GM19372 (cell line): ENCODE measurements around the gene C2CD5.
"Not testable (repeated sequence)": the region's sequence is repeated elsewhere in the genome, so short reads cannot be mapped to it uniquely, and the experiment has no call there.

Source experiments
- ATAC-seq: cut with Tn5 transposase; IDR thresholded peaks from one replicate; pipeline ENCODE4 v1.9.1; 2021; ENCODE audit warnings: mild to moderate bottlenecking, low read depth, moderate library complexity; ENCODE audit not compliant: unreplicated experiment

Gene C2CD5

DNA sequence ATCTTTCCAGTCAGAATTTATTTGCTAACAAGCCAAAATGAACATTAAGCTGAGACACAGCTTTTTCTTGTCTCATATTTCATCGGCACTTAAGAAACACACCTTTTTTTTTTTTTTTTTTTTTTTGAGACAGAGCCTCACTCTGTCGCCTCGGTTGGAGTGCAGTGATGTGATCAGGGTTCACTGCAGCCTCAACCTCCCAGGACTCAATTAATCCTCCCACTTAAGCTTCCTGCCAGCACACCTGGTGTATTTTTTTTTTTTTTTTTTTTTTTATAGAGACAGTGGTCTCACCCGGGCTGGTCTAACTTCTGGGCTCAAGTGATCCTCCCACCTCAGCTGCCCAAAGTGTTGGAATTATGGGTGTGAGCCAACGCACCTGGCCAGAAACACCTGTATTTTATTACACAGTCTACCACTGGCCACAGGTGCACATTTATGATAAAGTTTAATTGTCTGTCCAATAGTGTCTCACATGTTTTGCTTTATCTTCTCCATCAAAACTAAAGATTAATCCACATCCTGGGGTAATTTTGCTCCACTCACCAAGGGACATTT, 62.7 kb downstream of the C2CD5 start:
- ATAC-seq, result no peak

DNA sequence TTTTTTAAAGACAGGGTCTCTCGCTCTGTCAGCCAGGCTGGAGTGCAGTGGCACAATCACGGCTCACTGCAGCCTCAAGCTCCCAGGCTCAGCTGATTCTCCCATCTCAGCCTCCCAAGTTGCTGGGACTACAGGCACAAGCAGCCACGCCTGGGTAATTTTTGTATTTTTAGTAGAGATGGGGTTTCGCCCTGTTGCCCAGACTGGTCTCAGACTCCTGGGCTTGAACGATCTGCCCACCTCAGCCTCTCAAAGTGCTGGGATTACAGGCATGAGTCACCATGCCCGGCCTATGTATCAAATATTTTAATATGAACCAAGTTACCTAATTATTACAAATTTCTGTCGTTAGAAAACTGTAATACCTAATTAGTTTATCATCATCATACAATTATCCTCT, 63.5 kb downstream of the C2CD5 start:
- ATAC-seq, result not testable (repeated sequence)

DNA sequence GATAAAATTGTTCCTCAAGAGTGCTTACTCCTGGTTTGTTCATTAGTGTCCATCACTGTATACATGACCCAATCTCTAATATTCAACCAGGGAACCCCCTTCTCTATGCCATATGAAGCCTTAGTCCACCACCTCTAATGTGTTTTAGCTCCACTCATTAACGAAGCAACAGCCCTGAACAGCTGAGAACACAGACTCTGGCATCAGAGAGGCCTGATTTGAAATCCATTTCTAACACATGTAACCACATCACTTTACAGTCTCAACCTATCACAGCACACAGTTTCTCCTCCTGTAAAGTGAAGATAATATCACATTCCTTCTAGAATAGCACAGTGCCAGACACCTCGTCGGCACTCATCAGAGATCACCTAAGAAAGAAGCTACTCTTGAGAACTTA, 64.3 kb downstream of the C2CD5 start:
- ATAC-seq, result no peak

DNA sequence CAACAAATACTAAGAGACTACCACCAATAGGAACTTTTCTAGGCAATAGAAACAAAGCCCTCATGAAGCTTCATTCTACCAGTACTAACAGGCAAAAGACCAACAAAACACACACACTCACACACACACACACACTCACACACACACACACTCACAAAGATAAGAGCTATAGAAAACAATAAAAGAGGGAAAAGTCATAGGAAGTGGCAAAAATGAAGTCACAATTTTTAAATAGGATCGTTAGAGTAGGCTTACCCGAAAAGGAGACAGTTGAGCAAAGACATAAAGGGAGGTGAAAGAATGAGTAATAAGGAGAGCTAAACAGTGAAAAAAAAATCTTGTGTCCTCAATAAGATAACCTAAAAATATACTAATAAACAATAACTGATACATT, 66.5 kb downstream of the C2CD5 start:
- no peak for ATAC-seq

DNA sequence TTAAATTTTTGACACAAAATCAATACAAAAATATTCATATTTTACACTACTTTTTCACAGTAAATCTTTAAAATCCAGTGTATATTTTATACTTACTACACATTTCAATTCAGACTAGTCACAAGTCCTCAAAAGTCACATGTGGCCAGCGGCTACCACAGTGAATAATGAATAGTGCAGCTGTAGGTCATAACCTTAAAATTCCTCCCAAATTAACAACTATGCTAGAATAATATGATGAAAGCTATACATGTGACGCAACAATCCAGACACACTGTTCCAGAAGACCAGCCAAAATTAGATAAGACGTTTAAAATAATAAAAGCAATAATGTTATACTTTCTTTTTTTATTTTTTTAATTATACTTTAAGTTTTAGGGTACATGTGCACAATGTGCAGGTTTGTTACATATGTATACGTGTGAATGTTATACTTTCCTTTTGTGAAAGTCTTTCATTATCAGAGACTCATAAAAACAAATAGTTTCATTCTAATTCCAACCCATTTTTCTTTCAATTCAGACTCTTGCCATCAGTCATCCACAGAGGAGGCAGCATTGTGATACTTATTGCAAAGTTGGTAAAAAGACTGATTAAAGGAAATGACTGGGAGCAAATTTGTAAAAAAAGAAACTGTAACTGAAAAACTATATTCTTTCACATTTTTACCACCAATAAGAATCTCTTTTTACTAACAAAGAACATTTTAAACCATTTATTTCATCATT, 67.0 kb downstream of the C2CD5 start:
- ATAC-seq, result no peak

DNA sequence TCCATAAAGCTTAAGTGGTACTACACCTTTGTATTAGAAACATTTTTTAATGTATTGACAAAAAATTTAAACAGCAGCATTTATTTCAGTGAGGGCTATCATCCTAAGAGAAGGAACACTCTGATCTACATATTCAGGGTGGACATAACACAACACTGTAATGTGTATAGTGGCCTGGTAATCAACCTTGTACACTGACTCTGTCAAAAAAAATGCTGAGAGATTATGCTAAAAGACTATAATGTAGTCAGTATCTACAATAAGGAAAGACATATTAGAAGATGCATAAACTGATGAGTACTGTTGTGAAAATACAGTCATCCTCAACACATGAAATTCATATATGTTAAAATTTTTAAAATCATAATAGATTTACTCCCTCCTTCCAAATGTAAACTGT, 68.2 kb downstream of the C2CD5 start:
- no peak for ATAC-seq

DNA sequence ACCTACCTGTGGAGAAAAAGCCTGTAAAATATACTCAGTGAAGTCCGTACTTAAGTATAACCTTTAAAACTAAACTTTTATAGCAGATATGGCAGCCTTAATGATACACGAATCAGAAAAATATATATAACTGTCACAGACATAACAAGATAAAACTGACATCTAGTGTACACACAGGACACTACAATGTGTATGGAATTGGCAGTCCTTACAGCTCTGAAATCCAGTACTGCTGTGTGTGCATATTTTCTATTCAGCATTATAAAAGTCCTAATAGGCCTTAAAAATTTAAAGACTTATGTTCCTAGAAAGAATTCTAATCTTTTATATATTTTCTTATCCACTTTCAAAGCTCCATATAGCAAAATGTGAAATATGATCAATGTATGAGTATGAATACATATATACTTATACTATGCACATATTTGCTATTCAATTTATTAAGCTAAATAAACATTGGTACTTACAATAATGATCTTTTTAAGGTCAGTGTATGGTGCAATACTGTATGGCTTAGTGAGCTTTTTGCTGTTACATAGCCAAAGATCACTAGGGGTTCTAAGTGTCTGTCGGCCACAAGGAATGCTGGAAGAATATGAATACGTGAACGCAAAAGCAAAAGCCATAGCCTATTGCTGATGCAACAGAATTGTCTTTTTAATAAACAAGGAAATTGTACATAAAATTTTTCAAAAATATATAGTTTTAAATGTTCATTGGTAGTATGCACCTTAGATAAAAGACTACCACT, 69.2 kb downstream of the C2CD5 start:
- no peak for ATAC-seq

DNA sequence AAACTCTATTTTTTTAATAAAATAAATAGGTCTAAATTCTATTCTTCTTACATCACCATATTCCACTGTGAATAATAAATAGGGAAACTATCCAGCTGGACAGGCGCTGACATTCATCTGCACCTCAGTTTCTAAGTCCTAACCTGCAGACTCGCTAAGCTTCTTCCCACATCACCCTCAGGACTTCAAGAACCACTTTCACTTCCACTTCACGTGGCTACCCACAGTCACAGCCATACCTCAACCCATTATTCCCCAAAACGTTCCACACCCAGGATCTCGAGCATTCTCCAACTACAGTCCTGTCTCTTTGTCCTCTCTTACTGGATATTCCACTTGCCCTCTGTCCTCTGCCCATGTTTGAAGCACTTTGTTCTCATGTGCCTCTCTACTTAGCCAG, 71.1 kb downstream of the C2CD5 start:
- no peak for ATAC-seq

DNA sequence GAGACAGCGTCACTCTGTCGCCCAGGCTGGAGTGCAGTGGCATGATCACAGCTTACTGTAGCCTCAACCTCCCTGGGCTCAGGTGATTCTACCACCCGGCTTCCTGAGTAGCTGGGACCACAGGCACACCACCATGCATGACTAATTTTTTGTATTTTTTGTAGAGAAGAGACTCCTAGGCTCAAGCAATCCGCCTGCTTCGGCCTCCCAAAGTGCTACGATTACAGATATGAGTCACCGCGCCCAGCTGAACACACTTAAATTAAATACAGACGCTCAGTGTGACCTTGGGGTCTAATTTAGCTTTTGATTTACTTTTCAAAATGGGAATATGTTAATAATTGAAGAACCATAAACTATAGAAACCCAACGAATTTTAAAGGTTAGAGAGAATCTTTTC, 77.2 kb downstream of the C2CD5 start:
- ATAC-seq, result no peak

DNA sequence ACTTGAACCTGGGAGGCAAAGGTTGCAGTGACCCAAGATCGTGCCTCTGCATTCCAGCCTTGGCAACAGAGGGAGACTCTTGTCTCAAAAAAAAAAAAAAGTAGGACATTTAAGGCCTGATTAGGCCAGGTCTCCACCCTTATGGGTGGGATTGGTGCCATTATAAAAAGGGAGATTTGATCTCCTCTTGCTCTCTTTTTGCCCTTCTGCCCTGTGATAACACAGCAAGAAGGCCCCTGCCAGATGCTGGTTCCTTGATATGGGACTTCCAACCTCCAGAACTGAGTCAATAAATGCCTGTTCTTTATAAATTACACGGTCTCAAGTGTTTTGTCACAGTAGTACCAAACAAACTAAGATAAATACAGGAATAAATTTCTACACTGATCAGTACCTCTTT, 81.0 kb downstream of the C2CD5 start:
- ATAC-seq, result no peak

DNA sequence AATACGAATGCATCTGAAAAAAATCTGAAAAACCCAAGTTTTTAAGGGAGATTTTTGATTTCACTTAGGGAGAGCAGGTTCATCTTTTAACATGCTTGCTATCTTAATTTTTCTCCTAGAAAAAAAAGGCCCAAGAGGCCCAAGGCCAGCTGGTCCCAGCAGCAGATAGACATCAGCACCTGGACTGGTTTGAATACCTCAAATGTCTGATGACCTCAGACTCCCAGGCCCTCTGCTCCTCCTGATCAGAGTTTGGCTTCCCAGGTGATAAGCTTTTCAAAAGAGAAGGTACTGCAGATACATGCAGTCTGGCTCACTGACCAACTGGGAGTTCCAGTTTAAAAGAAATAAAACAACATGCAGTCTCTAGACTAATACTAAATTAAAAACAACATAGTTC, 82.6 kb downstream of the C2CD5 start:
- ATAC-seq, result no peak

DNA sequence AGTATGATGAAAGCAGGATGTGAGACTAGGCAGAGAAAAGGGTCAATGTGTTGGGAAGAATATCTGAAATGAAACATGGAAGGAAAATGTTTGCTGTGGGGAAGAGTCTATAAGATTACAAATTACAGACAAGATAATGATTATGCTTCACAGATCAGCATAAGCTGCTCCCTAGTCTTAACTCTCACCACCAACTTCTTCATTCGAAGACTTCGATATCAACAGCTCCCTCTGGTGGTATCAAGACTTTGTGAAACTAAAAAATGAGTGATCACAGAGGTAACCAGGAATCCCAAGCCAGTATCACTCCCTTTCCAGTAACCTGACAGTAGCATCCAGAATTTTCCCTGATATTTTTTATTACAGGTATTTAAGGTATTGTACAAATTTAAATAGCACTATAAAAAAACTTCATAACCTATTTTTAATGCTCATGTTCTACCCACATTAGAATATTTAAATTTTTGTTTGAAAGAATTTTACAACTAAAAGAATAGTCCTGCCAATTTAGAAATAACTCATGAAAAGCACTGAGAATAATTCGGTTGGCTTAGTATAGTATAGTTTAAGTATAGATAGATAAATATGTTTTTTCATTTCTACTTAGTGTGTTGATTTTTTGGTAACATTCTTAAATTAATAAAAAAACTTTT, 84.4 kb downstream of the C2CD5 start:
- ATAC-seq, result peak; percentile 70

DNA sequence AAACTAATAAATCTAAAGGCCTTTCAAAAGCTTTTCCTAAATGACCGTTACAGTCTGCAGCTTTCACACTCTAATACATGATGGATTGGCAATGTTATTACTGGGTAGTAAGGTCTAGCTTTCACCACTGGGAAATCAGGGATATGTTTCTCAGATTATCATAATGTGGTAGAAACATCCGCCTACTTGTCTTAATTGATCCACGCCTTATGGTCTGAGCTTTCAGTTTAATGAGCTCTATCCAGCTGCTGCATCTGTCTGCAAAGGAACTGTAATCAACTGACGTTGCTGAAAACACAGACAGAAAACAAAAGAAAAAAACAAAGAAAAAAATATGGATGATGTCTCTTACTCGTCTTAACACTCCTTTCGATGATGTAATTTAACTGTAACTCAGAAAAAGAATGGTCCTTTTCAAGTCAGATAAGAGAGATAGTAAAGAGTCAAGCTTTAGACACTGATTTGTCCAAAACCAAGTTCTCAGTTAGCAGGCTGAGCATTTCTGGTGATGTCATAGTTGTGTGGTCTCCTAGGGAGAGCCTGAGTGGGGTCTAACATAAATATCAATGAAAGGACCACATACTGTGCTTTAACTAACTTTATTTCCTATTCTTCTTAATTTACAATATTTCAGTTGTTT, 85.9 kb downstream of the C2CD5 start:
- no peak for ATAC-seq

DNA sequence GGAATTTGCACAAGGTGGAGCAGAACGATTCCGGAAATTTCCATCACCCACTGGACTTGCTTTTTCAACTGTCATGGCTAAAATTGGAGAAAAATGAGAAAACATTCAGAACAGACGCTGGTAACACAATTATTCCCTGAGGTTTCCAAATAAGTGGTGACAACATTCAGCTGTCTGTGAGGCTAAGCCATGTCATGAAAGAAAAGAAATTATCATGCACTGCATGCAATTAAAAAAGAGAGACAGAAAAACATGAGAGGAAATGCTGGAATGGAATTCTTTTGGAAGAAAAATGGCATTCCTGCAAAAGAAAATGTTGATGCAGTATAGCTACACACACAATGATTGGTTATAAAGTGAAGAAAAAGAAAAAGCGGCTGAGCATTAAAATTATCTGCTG, 87.3 kb downstream of the C2CD5 start:
- ATAC-seq, result no peak

DNA sequence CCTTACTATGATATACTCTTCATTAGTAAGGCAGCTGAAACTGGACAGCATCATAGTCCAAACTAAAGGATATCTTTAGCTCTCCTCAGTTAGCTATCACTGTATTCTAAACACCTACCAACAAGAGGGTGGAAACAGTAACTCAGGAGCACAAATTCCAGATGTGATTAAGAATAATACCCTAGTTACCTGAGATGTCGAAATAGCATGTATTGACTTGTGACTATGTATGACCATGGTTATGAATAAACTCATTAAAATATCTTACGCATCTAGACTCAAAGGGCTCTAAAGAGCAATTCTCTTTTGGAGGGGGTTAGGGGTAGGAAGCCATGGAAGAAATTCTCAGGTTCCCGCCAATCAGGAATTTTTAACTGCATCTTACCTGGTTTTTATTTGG, 90.8 kb downstream of the C2CD5 start:
- ATAC-seq, result no peak

DNA sequence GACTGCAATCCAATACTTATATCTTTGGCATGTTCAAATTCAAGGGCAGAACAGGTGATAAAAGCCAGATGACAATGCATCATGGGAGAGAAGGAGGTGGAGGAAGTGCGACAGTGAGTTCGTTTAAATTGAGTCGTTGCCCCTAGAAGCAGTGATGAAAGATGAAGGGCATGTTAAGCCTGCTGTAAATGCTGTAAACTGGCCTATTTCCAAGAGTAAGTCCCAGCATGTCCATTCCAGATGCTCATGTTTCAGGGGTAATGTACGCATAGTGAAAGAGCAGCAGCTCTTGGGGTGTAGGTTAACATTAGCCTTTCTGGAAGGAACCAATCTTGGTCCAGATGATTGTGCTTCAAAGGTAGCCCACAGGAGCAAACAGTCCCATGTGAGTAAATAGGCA, 97.1 kb downstream of the C2CD5 start:
- ATAC-seq, result no peak

DNA sequence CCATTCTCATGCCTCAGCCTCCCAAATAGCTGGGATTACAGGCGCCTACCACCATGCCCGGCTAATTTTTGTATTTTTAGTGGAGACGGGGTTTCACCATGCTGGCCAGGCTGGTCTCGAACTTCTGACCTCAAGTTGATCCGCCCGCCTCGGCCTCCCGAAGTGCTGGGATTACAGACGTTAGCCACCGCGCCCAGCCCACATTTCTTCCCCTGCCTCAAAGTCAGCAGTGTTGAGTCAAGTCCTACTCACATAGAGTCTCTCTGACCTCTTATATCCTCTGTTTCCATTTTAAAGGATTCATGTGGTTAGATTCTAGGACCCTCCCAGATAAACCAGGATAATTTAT, 100.1 kb downstream of the C2CD5 start:
- ATAC-seq, result not testable (repeated sequence)

DNA sequence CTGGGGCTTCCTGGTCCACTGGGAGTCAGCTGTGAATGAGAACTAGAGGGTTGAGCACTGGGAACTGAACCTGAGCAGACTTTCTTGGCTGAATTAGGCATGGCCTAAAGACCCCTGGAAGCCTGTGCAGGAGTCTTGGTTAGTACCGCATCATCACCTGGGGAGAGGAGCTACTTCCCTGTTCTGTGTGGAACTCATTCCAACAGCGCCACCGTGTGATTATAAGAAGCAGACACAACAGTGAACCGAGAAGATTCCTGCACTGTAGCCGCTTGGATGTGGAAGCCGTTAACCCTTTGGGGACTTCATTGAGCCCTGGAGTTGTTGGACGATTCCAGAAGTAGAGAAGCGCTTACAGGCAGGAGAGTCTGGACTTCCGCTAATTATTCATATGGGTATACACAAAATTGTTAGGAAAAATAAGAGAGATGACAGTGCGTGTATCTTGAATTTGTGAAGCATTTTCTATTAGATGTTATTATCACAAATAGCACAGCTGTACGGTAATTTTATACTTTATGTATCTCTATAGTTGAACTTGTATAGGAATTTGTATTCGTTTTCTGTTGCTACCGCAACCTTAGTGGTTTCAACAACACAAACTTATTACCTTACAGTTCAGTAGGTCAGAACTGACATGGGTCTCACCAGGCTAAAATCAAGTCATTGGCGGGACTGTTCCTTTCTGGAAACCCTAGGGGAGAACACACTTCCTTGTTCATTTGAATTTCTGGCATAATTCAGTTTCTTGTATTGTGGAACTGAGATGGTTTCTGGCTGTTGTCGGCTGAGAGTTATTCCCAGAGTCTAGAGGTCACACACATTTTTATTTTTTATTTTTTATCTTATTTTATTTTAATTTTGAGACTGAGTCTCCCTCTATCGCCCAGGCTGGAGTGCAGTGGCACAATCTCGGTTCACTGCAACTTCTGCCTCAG, 100.7 kb downstream of the C2CD5 start:
- ATAC-seq, result peak; percentile 100

DNA sequence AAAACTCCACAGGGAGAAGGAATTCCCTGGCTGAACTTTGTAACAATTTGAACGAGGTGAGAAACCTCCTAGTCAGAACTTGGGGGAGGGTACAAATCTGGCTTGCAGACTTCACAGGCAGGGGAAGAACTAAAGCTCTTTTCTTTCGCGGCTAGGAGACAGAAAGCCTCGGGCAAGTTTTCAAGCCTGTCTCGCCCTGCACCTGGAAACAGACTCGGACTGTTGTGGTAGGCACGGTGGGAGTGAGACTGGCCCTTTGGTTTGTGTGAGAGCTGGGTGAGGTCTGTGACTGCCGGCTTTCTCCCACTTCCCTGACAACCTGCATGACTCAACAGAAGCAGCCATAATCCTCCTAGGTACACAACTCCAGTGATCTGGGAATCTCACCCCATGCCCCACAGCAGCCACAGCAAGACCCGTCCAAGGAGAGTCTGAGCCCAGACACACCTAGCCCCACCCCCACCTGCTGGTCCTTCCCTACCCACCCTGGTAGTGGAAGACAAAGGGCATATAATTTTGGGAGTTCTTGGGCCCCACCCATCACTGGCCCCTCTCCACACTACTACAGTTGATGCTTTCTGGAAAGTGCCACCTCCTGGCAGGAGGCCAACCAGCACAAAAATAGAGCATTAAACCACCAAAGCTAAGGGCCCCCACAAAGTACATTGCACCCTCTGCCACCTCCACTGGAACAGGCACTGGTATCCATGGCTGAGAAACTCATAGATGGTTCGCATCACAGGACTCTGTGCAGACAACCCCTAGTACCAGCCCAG, 107.1 kb downstream of the C2CD5 start:
- ATAC-seq, result no peak
